Stomach (tissue), 9 donors: ENCODE data around the gene ZDHHC13. TPM values are rescaled to one million over a fixed set of nuclear protein-coding genes. Genes with fewer than 3 reads are reported as not detected.
A peak's percentile ranks its signal among the peaks of the same experiment; 100 is the strongest.

Experiments used
- DNase-seq, 2 donors: peaks; one replicate each; pipeline versions ENCODE4 v3.0.0 to v3.0.0-alpha.2; 2013 to 2019
- H3K27ac ChIP-seq, 5 donors: fragments of 200-600 bp in 4 of 5; sonication (generic) in 4 of 5; one replicate each; pipeline ENCODE4 v1.5.1; 2013 to 2019; ENCODE audit warnings: mild to moderate bottlenecking in 1 of 5, moderate library complexity in 1 of 5
- H3K27me3 ChIP-seq, 3 donors: fragments of 200-600 bp; sonication (generic); one replicate each; pipeline ENCODE4 v1.5.1; 2017 to 2019; ENCODE audit warnings: mixed run types in 1 of 3
- H3K36me3 ChIP-seq, 4 donors: fragments of 200-600 bp; sonication (generic); 1 replicate in 3 of 4; 2 replicates in 1 of 4; pipeline ENCODE4 v1.5.1; 2016 to 2019
- H3K4me1 ChIP-seq, 4 donors: fragments of 200-600 bp; sonication (generic); one replicate each; pipeline ENCODE4 v1.5.1; 2016 to 2019
- H3K4me3 ChIP-seq, 4 donors: fragments of 200-600 bp; sonication (generic) in 3 of 4; one replicate each; pipeline ENCODE4 v1.5.1; 2016 to 2019; ENCODE audit warnings: mild to moderate bottlenecking in 1 of 4
- H3K9me3 ChIP-seq, 4 donors: fragments of 200-600 bp; sonication (generic); one replicate each; pipeline ENCODE4 v1.5.1; 2016 to 2019
- CTCF ChIP-seq, 7 experiments: fragments of 450-650 bp in 4 of 7; fragments of 200-600 bp in 3 of 7; sonication (generic) in 3 of 7; IDR thresholded peaks; one replicate each; pipeline ENCODE4 v1.5.1; 2016 to 2019; ENCODE audit warnings: antibody characterized with exemption in 7 of 7, control low read depth in 2 of 7, mild to moderate bottlenecking in 1 of 7
- EP300 ChIP-seq: sonication (generic); formaldehyde crosslinking; IDR thresholded peaks from one replicate; pipeline ENCODE4 v1.6.1; 2017; ENCODE audit warnings: antibody characterized with exemption
- POLR2A ChIP-seq, 4 donors: fragments of 450-650 bp; IDR thresholded peaks; one replicate each; pipeline ENCODE4 v1.6.1; 2016; ENCODE audit warnings: antibody characterized with exemption in 4 of 4, control low read depth in 2 of 4, mild to moderate bottlenecking in 1 of 4, moderate library complexity in 1 of 4
- POLR2AphosphoS5 ChIP-seq, 3 donors: sonication (generic); formaldehyde crosslinking; IDR thresholded peaks; one replicate each; pipeline ENCODE4 v1.6.1; 2016; ENCODE audit warnings: antibody characterized with exemption in 3 of 3
- WGBS, 5 donors: extraction: QIAGEN DNeasy Blood & Tissue Kit in 3 of 5; methylation state at CpG; one replicate each; pipeline versions ENCODE4 v1.1.5 to v1.1.7; 2013 to 2018; 5-methylcytosine and 5-hydroxymethylcytosine counted together
- intact Hi-C: fragments of 100-400 bp; cut with DNase I; formaldehyde crosslinking; loops from one replicate; pipeline ENCODE4 v1.15.1; 2023; ENCODE audit warnings: low total_unique reads
- polyA plus RNA-seq, 3 donors: library from polyadenylated mRNA; stranded (reverse); fragments of 200-250 nt; gene quantifications; one replicate each; pipeline ENCODE4 v1.2.3, GENCODE V29; 2013
- total RNA-seq, 5 donors: library from RNA; depleted of rRNA; stranded (reverse); fragments of >200 nt; gene quantifications; one replicate each; pipeline versions ENCODE4 v1.1.0 to v1.2.3, GENCODE V29; 2014 to 2016
- donor health status: healthy with polysubstance abuse.
- donor health status: Bipolar disorder and iron deficiency.
- donor health status: healthy.

ZDHHC13 gene
- total and polyA plus RNA-seq, 8 donors: 5.5 to 43.9 (median 19.5) TPM

DNA sequence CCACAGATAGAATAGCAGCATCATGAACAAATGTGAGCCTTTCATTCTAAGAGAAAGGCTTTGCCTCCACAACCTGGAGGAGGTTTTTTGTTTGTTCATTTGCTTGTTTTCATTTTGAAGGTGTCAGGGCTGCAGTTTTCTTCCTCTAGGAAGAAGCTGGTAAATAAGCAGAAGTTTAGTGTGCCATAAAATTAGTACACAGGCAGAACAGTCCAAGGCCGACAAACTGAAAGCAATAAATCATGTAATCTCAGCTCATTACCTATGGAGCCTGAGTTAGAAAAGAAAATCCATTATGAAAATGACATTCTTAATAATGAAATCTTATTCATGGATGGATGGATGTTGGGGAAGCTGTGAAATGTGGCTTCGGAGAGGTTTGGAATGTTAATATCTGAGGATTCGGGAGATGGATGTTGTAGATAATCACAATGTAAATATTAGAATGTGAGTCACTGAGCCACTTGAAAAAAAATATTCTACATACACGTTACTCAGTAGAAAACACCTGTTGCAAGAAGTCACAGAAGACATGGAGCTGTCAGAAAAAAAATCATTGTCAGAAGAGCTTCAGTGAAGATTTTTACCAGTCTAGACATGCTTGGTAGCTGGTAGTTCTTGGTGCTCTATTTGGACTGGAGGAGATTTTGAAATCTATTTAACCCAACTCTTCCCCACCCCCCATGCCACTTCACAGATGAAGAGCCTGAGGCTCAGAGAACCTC, 15.0 kb upstream of the ZDHHC13 start:
- no peaks in the 10 kb centered on the region for H3K27me3 ChIP-seq
- no peak for DNase-seq
- intact Hi-C loops: no loop called here
- peaks cover 0 to 6% (median 5%) of the 10 kb centered on the region in 4 donors for H3K4me1 ChIP-seq
- WGBS, 5 donors: 20 to 45% (median 28%) methylated on average over 4 of the region's 4 CpGs
- H3K36me3 ChIP-seq: no peaks in the 10 kb centered on the region
- H3K27ac ChIP-seq: no peak overlapping the region
- no peak for TF ChIP-seq POLR2A (IDR thresholded peaks at IDR 0.05)
- no peak for TF ChIP-seq EP300
- TF ChIP-seq CTCF (IDR thresholded peaks at IDR 0.05): no peak
- TF ChIP-seq POLR2AphosphoS5 (IDR thresholded peaks at IDR 0.05): no peak
- no peak overlapping the region for H3K4me3 ChIP-seq
- H3K9me3 ChIP-seq: peaks cover 0 to 6% (median 0%) of the 10 kb centered on the region in 4 donors

GRCh38 chr11:19102521-19102900, 14.5 kb upstream of the ZDHHC13 start:
- Histone ChIP-seq H3K27me3 (no peaks in the 10 kb centered on the region), H3K27ac (no peak overlapping the region), H3K9me3 (peaks cover 0 to 6% (median 0%) of the 10 kb centered on the region in 4 donors), H3K36me3 (no peaks in the 10 kb centered on the region), H3K4me1 (peaks cover 0 to 6% (median 5%) of the 10 kb centered on the region in 4 donors), H3K4me3 (no peak overlapping the region)
- no peak for TF ChIP-seq CTCF (IDR thresholded peaks at IDR 0.05)
- no peak for TF ChIP-seq POLR2A (IDR thresholded peaks at IDR 0.05)
- TF ChIP-seq POLR2AphosphoS5 (IDR thresholded peaks at IDR 0.05): no peak
- TF ChIP-seq EP300: no peak
- 24 to 60% (median 36%) methylated on average over 1 of the region's 1 CpG for WGBS, 5 donors
- peak in 1 of 2 donors; percentile 31 for DNase-seq
- intact Hi-C loops: no loop called here

DNA sequence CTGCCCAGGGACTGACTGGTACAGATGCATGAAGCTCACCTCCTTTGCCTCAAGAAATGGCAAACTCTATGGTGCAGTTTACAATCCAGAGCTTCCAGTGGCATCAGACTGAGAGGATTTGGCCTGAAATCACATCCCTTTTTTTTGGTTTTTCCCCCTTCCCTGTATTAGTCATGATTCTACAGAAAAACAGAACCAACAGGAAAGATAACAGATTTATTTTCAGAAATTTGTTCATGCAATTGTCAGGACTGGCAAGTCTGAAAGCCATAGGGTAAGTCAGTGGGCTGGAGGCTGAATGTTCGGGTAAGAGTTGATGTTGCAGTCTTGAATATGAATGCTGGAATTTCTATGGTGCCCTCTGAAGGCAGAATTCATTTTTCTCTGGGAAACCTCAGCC, 12.0 kb upstream of the ZDHHC13 start:
- Histone ChIP-seq H3K4me1 (peaks cover 0 to 6% (median 5%) of the 10 kb centered on the region in 4 donors), H3K27ac (no peak overlapping the region), H3K36me3 (no peaks in the 10 kb centered on the region), H3K27me3 (peaks cover 0 to 4% (median 0%) of the 10 kb centered on the region in 3 donors), H3K9me3 (peaks cover 0 to 6% (median 0%) of the 10 kb centered on the region in 4 donors), H3K4me3 (no peak overlapping the region)
- 90 to 97% (median 94%) methylated on average over 1 of the region's 1 CpG for WGBS, 5 donors
- no peak for DNase-seq
- intact Hi-C loops: no loop called here
- no peak for TF ChIP-seq POLR2AphosphoS5 (IDR thresholded peaks at IDR 0.05)
- no peak for TF ChIP-seq POLR2A (IDR thresholded peaks at IDR 0.05)
- TF ChIP-seq CTCF (IDR thresholded peaks at IDR 0.05): no peak
- no peak for TF ChIP-seq EP300

DNA sequence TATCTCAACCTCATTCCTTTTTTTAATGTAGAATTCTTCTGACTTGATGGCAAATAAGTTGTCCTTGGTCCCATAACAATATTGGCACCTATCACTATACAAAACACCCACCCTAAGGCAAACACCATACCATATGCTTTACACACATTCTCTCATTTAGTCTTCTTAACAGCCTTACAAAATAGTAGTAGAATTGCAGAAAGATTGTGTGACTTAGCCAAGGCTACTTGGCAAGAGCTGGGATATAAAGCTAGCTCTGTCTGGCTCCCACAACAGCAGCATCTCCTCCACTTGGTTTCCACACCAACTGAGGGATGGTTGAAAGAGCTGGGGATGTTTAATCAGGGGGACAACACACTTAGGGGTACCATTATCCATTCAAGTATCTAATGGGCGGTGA, 9.8 kb upstream of the ZDHHC13 start:
- DNase-seq: no peak
- Histone ChIP-seq H3K36me3 (no peaks in the 10 kb centered on the region), H3K4me3 (no peak overlapping the region), H3K27ac (no peak overlapping the region), H3K4me1 (peaks cover 0 to 5% (median 3%) of the 10 kb centered on the region in 4 donors), H3K27me3 (peaks cover 0 to 4% (median 0%) of the 10 kb centered on the region in 3 donors), H3K9me3 (no peaks in the 10 kb centered on the region)
- intact Hi-C loops: no loop called here
- TF ChIP-seq POLR2AphosphoS5 (IDR thresholded peaks at IDR 0.05): no peak
- TF ChIP-seq EP300: no peak
- 94 to 100% (median 100%) methylated on average over 1 of the region's 1 CpG for WGBS, 5 donors

DNA sequence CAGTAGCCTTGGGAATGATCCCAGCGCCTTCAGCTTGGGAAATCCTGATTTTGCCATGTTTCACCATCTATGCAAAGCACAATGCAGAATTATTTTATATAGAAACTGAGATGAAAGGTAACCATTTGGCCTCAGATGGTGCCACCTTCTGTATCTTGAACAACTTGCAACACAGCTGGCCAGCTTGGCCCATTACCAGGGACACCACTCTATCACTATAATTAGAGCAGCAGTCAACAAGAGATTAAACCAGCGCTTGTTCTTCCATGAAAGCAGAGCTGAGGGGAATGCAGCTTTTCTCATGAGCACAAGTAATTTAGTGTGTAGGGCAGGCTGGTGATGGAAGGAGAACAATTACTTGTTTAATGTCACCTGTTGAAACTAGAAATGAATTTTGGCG, 6.7 kb upstream of the ZDHHC13 start:
- peaks cover 0 to 4% (median 0%) of the 10 kb centered on the region in 3 donors for H3K27me3 ChIP-seq
- no peaks in the 10 kb centered on the region for H3K4me1 ChIP-seq
- DNase-seq: peak; percentile 40 to 45
- no peaks in the 10 kb centered on the region for H3K36me3 ChIP-seq
- 62 to 68% (median 63%) methylated on average over 3 of the region's 3 CpGs for WGBS, 5 donors
- no peak overlapping the region for H3K27ac ChIP-seq
- TF ChIP-seq POLR2A (IDR thresholded peaks at IDR 0.05) (no peak), POLR2AphosphoS5 (IDR thresholded peaks at IDR 0.05) (no peak), CTCF (IDR thresholded peaks at IDR 0.05) (no peak)
- H3K9me3 ChIP-seq: no peaks in the 10 kb centered on the region
- intact Hi-C loops: no loop called here
- H3K4me3 ChIP-seq: no peak overlapping the region
